Prostate gland (tissue), 2 donors: ENCODE data around the gene DRC3.

Experiments used
- POLR2A ChIP-seq: fragments of 450-650 bp; IDR thresholded peaks from one replicate; pipeline ENCODE4 v1.6.1; 2016; ENCODE audit warnings: antibody characterized with exemption, mild to moderate bottlenecking
- POLR2AphosphoS5 ChIP-seq: sonication (generic); formaldehyde crosslinking; IDR thresholded peaks from one replicate; pipeline ENCODE4 v1.6.1; 2017; ENCODE audit warnings: antibody characterized with exemption
- TF ChIP-seq, protein P1 (sequence below), 4 experiments: fragments of 200-600 bp in 2 of 4; fragments of 450-650 bp in 2 of 4; sonication (generic) in 2 of 4; IDR thresholded peaks; 1 replicate in 3 of 4; 2 replicates in 1 of 4; pipeline ENCODE4 v1.5.1; 2016 to 2019; ENCODE audit warnings: antibody characterized with exemption in 4 of 4, mild to moderate bottlenecking in 2 of 4, moderate library complexity in 2 of 4

DNA sequence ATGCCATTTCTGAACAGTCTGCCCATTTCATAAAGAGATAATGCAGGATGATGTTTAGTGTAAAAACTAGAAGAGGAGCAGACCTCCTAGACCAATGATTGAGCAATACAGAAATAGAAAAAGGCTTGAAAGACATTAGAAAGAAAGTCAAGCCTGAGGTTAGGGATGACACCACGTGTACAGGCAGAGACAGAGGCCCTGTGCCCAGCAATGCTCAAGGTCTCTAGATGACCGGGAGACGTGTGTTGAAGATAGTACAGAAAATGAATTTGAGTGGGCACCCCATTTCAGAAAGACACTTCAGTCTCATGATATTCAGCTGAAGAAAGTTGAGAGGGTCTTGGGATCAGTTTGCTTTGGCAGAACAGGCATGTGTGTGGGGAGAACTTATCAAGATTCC is 71.9 kb downstream of the DRC3 start:
- TF ChIP-seq, protein P1, sequence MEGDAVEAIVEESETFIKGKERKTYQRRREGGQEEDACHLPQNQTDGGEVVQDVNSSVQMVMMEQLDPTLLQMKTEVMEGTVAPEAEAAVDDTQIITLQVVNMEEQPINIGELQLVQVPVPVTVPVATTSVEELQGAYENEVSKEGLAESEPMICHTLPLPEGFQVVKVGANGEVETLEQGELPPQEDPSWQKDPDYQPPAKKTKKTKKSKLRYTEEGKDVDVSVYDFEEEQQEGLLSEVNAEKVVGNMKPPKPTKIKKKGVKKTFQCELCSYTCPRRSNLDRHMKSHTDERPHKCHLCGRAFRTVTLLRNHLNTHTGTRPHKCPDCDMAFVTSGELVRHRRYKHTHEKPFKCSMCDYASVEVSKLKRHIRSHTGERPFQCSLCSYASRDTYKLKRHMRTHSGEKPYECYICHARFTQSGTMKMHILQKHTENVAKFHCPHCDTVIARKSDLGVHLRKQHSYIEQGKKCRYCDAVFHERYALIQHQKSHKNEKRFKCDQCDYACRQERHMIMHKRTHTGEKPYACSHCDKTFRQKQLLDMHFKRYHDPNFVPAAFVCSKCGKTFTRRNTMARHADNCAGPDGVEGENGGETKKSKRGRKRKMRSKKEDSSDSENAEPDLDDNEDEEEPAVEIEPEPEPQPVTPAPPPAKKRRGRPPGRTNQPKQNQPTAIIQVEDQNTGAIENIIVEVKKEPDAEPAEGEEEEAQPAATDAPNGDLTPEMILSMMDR (IDR thresholded peaks at IDR 0.05) = no peak
- TF ChIP-seq POLR2AphosphoS5 (no peak), POLR2A (no peak)
